Stomach smooth muscle (tissue), 2 donors: ENCODE results near the gene SLC30A2.

Source experiments
- H3K27ac ChIP-seq: one replicate; pipeline ENCODE4 v1.7.0; 2013; ENCODE audit warnings: mild to moderate bottlenecking, low read length, inconsistent platforms
- H3K27me3 ChIP-seq, 2 donors: one replicate each; pipeline ENCODE4 v1.7.0; 2013; ENCODE audit warnings: low read length in 2 of 2; ENCODE audit not compliant: insufficient read depth in 2 of 2, control insufficient read depth in 1 of 2
- H3K36me3 ChIP-seq, 2 donors: one replicate each; pipeline ENCODE4 v1.7.0; 2013; ENCODE audit warnings: low read length in 2 of 2; ENCODE audit not compliant: control insufficient read depth in 2 of 2, insufficient read depth in 2 of 2
- H3K4me1 ChIP-seq: one replicate; pipeline ENCODE4 v1.7.0; 2013; ENCODE audit warnings: low read length; ENCODE audit not compliant: control insufficient read depth, insufficient read depth
- H3K4me3 ChIP-seq, 2 donors: one replicate each; pipeline ENCODE4 v1.7.0; 2013; ENCODE audit warnings: low read length in 2 of 2
- H3K9ac ChIP-seq, 2 donors: one replicate each; pipeline ENCODE4 v1.7.0; 2013; ENCODE audit warnings: low read length in 2 of 2, mild to moderate bottlenecking in 1 of 2
- H3K9me3 ChIP-seq, 2 donors: one replicate each; pipeline ENCODE4 v1.7.0; 2013; ENCODE audit warnings: low read length in 2 of 2; ENCODE audit not compliant: control insufficient read depth in 2 of 2
- donor health status: healthy.
- donor health status: Pancreatic carcinoma.

SLC30A2 gene

GRCh38 chr1:25996966-25997827 is 48.7 kb downstream of the SLC30A2 start:
- H3K4me1 ChIP-seq: peaks cover 14% of the 10 kb centered on the region
- no peaks in the 10 kb centered on the region for H3K27me3 ChIP-seq
- peak overlapping the region; percentile 86 to 92 for H3K4me3 ChIP-seq
- no peaks in the 10 kb centered on the region for H3K9me3 ChIP-seq
- peak overlapping the region; percentile 69 for H3K27ac ChIP-seq
- H3K36me3 ChIP-seq: peaks cover 0 to 4% of the 10 kb centered on the region in 2 donors
- peak overlapping the region; percentile 80 to 89 for H3K9ac ChIP-seq

GRCh38 chr1:25994402-25995150 is 51.3 kb downstream of the SLC30A2 start:
- H3K36me3 ChIP-seq: peaks cover 0 to 7% of the 10 kb centered on the region in 2 donors
- H3K9ac ChIP-seq: peak overlapping the region in 1 of 2 donors; percentile 1
- H3K4me1 ChIP-seq: peaks cover 14% of the 10 kb centered on the region
- no peaks in the 10 kb centered on the region for H3K27me3 ChIP-seq
- no peaks in the 10 kb centered on the region for H3K9me3 ChIP-seq
- H3K27ac ChIP-seq: no peak overlapping the region
- no peak overlapping the region for H3K4me3 ChIP-seq

GRCh38 chr1:25993197-25993951 is 52.5 kb downstream of the SLC30A2 start:
- no peak overlapping the region for H3K9ac ChIP-seq
- peaks cover 9% of the 10 kb centered on the region for H3K4me1 ChIP-seq

GRCh38 chr1:25992689-25993171 is 53.2 kb downstream of the SLC30A2 start:
- H3K4me3 ChIP-seq: no peak overlapping the region
- H3K4me1 ChIP-seq: peaks cover 8% of the 10 kb centered on the region
- no peaks in the 10 kb centered on the region for H3K27me3 ChIP-seq
- no peak overlapping the region for H3K27ac ChIP-seq
- no peaks in the 10 kb centered on the region for H3K9me3 ChIP-seq
- H3K36me3 ChIP-seq: peaks cover 0 to 16% of the 10 kb centered on the region in 2 donors
- no peak overlapping the region for H3K9ac ChIP-seq

More at GRCh38 chr1:25993197-25993951, 52.5 kb downstream of the SLC30A2 start:
- H3K36me3 ChIP-seq: peaks cover 0 to 14% of the 10 kb centered on the region in 2 donors
- no peaks in the 10 kb centered on the region for H3K27me3 ChIP-seq
- no peak overlapping the region for H3K27ac ChIP-seq
- H3K4me3 ChIP-seq: no peak overlapping the region
- H3K9me3 ChIP-seq: no peaks in the 10 kb centered on the region

GRCh38 chr1:25991937-25992688 is 53.8 kb downstream of the SLC30A2 start:
- Histone ChIP-seq H3K4me3 (no peak overlapping the region), H3K9ac (no peak overlapping the region), H3K27me3 (no peaks in the 10 kb centered on the region), H3K36me3 (peaks cover 0 to 16% of the 10 kb centered on the region in 2 donors), H3K4me1 (peaks cover 4% of the 10 kb centered on the region), H3K27ac (no peak overlapping the region), H3K9me3 (no peaks in the 10 kb centered on the region)

GRCh38 chr1:25990702-25991395 is 55.1 kb downstream of the SLC30A2 start:
- no peak overlapping the region for H3K27ac ChIP-seq
- no peak overlapping the region for H3K4me3 ChIP-seq
- no peaks in the 10 kb centered on the region for H3K9me3 ChIP-seq
- H3K27me3 ChIP-seq: no peaks in the 10 kb centered on the region
- H3K9ac ChIP-seq: no peak overlapping the region
- no peaks in the 10 kb centered on the region for H3K4me1 ChIP-seq
- peaks cover under 1 to 16% of the 10 kb centered on the region in 2 donors for H3K36me3 ChIP-seq

GRCh38 chr1:25990251-25990650 is 55.7 kb downstream of the SLC30A2 start:
- H3K36me3 ChIP-seq: peaks cover 6 to 22% of the 10 kb centered on the region in 2 donors
- H3K4me3 ChIP-seq: no peak overlapping the region
- no peaks in the 10 kb centered on the region for H3K27me3 ChIP-seq
- no peaks in the 10 kb centered on the region for H3K4me1 ChIP-seq
- H3K9ac ChIP-seq: no peak overlapping the region
- H3K27ac ChIP-seq: no peak overlapping the region
- H3K9me3 ChIP-seq: no peaks in the 10 kb centered on the region

- H3K9me3 ChIP-seq: no peaks in the 10 kb centered on the region
- H3K27ac ChIP-seq: no peak overlapping the region
- no peak overlapping the region for H3K9ac ChIP-seq
- H3K27me3 ChIP-seq: no peaks in the 10 kb centered on the region
- H3K4me1 ChIP-seq: no peaks in the 10 kb centered on the region
- H3K4me3 ChIP-seq: no peak overlapping the region
- peaks cover 8 to 25% of the 10 kb centered on the region in 2 donors for H3K36me3 ChIP-seq
Observed at GRCh38 chr1:25989440-25990234, 56.3 kb downstream of the SLC30A2 start.

- peaks cover 17 to 32% of the 10 kb centered on the region in 2 donors for H3K36me3 ChIP-seq
- no peak overlapping the region for H3K4me3 ChIP-seq
- no peaks in the 10 kb centered on the region for H3K27me3 ChIP-seq
- H3K9me3 ChIP-seq: no peaks in the 10 kb centered on the region
- no peak overlapping the region for H3K9ac ChIP-seq
- no peak overlapping the region for H3K27ac ChIP-seq
- no peaks in the 10 kb centered on the region for H3K4me1 ChIP-seq
Observed at GRCh38 chr1:25987951-25988350, 58.0 kb downstream of the SLC30A2 start.
